Spleen (tissue), 11 donors: ENCODE measurements around the gene ACOXL. TPM values are rescaled to one million over a fixed set of nuclear protein-coding genes. Genes with fewer than 3 reads are reported as not detected.
A peak's percentile ranks its signal among the peaks of the same experiment; 100 is the strongest.

Experiments used
- DNase-seq: peaks from one replicate; pipeline ENCODE4 v3.0.0-alpha.2; 2020
- H3K27ac ChIP-seq, 8 donors: fragments of 200-600 bp; sonication (generic) in 7 of 8; 1 replicate in 4 of 8; 2 replicates in 4 of 8; pipeline versions ENCODE4 v1.5.0 to v1.8.0; 2016 to 2021; ENCODE audit warnings: inconsistent platforms in 4 of 8, mild to moderate bottlenecking in 4 of 8, moderate library complexity in 1 of 8
- H3K27me3 ChIP-seq, 7 donors: fragments of 200-600 bp; sonication (generic) in 6 of 7; replicated peaks in 1 of 7; 1 replicate in 4 of 7; 2 replicates in 3 of 7; pipeline versions ENCODE4 v1.5.0 to v1.8.0; 2016 to 2021; ENCODE audit warnings: inconsistent platforms in 3 of 7, mild to moderate bottlenecking in 1 of 7
- H3K36me3 ChIP-seq, 6 donors: fragments of 200-600 bp; sonication (generic) in 5 of 6; 1 replicate in 4 of 6; 2 replicates in 2 of 6; pipeline versions ENCODE4 v1.5.0 to v1.8.0; 2016 to 2021; ENCODE audit warnings: inconsistent platforms in 2 of 6
- H3K4me1 ChIP-seq, 6 donors: fragments of 200-600 bp; sonication (generic) in 5 of 6; 1 replicate in 3 of 6; 2 replicates in 3 of 6; pipeline versions ENCODE4 v1.5.0 to v1.8.0; 2016 to 2021; ENCODE audit warnings: inconsistent platforms in 3 of 6
- H3K4me3 ChIP-seq, 8 donors: fragments of 200-600 bp; sonication (generic) in 7 of 8; 1 replicate in 4 of 8; 2 replicates in 4 of 8; pipeline versions ENCODE4 v1.5.0 to v1.8.0; 2016 to 2021; ENCODE audit warnings: inconsistent platforms in 4 of 8, mild to moderate bottlenecking in 4 of 8, moderate library complexity in 2 of 8
- H3K9me3 ChIP-seq, 8 donors: fragments of 200-600 bp; sonication (generic) in 7 of 8; 1 replicate in 4 of 8; 2 replicates in 4 of 8; pipeline versions ENCODE4 v1.5.0 to v1.8.0; 2016 to 2021; ENCODE audit warnings: inconsistent platforms in 4 of 8
- POLR2A ChIP-seq, 3 donors: fragments of 450-650 bp; IDR thresholded peaks; one replicate each; pipeline ENCODE4 v1.5.1; 2017; ENCODE audit warnings: antibody characterized with exemption in 3 of 3, mild to moderate bottlenecking in 1 of 3
- POLR2AphosphoS5 ChIP-seq, 3 donors: sonication (generic); formaldehyde crosslinking; IDR thresholded peaks; one replicate each; pipeline ENCODE4 v1.5.1; 2017; ENCODE audit warnings: antibody characterized with exemption in 3 of 3
- WGBS, 5 donors: extraction: QIAGEN DNeasy Blood & Tissue Kit in 3 of 5; methylation state at CpG; one replicate each; pipeline versions ENCODE4 v1.1.5 to v1.1.7; 2013 to 2018; 5-methylcytosine and 5-hydroxymethylcytosine counted together
- intact Hi-C: fragments of 100-400 bp; cut with DNase I; formaldehyde crosslinking; loops from one replicate; pipeline ENCODE4 v1.15.0; 2023; ENCODE audit warnings: low total_unique reads
- polyA plus RNA-seq, 3 donors: library from polyadenylated mRNA; stranded (reverse); fragments of 200-250 nt; gene quantifications; one replicate each; pipeline ENCODE4 v1.2.1, GENCODE V29; 2013
- total RNA-seq, 7 donors: library from RNA; depleted of rRNA in 3 of 7; stranded (reverse); fragments of >200 nt in 3 of 7; fragmentation: NEBNext Ultra II Directional in 4 of 7; extraction: Animal tissue kit (Norgen Biotek cat#: 25700) in 4 of 7; gene quantifications; one replicate each; pipeline versions ENCODE4 v1.1.0 to v1.2.1, GENCODE V29; 2016 to 2021
- TF ChIP-seq, protein P1 (sequence below), 11 experiments: fragments of 200-600 bp in 7 of 11; fragments of 450-650 bp in 4 of 11; sonication (generic) in 4 of 11; IDR thresholded peaks in 8 of 11; conservative IDR thresholded peaks in 3 of 11; 1 replicate in 7 of 11; 2 replicates in 4 of 11; pipeline versions ENCODE4 v1.4.0 to v1.8.0; 2016 to 2021; ENCODE audit warnings: antibody characterized with exemption in 11 of 11, inconsistent platforms in 4 of 11, mild to moderate bottlenecking in 1 of 11
- donor health status: healthy with polysubstance abuse.
- donor health status: DM: no; HTN: no; CAD: no; lungs with moderate emphysema.
- donor health status: DM: no; HTN: no; CAD: no.
- donor health status: Bipolar disorder and iron deficiency.
- donor health status: healthy.
- donor health status: DM: no; HTN: no; CAD: no.
- donor health status: DM: yes; HTN: yes; CAD: no.

ACOXL gene
- total and polyA plus RNA-seq, 10 donors = 0.04 to 1.0 (median 0.66) TPM

DNA sequence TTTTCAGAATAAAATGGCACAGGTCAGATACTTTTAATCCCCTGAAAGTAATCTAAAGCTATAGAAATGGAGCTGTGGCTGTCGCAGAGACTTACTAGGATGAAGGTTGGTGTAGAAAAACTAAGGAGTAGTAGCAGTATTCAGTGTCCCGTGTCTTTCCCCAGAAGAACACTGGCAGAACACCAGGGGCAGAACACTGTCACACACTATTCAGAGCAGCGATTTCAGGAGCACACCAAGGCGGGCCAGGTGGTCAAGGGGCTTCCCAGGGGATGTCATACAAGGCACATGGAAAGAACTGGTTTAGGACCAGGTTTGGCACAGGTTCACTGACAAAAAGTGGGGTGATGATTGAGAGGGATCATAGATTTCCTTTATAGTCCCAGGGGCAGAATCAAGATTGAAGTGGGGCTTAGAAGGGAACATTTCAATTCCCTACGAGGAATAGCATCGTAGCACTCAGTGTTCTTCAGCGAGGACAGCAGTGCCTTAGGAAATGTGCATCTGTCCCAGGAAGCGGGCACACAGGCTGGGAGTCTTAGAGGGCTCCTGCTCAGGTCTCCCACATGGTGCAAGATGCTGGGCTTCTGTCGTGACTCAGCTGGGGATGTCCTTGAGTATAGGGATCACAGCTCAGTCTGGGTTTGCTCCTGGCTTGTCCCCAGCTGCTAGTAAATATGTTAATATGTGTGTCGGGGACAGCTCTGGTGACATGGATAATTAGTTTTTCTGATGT, 410.9 kb downstream of the ACOXL start:
- TF ChIP-seq POLR2A (IDR thresholded peaks at IDR 0.05) (no peak), POLR2AphosphoS5 (IDR thresholded peaks at IDR 0.05) (no peak)
- TF ChIP-seq, protein P1, sequence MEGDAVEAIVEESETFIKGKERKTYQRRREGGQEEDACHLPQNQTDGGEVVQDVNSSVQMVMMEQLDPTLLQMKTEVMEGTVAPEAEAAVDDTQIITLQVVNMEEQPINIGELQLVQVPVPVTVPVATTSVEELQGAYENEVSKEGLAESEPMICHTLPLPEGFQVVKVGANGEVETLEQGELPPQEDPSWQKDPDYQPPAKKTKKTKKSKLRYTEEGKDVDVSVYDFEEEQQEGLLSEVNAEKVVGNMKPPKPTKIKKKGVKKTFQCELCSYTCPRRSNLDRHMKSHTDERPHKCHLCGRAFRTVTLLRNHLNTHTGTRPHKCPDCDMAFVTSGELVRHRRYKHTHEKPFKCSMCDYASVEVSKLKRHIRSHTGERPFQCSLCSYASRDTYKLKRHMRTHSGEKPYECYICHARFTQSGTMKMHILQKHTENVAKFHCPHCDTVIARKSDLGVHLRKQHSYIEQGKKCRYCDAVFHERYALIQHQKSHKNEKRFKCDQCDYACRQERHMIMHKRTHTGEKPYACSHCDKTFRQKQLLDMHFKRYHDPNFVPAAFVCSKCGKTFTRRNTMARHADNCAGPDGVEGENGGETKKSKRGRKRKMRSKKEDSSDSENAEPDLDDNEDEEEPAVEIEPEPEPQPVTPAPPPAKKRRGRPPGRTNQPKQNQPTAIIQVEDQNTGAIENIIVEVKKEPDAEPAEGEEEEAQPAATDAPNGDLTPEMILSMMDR (IDR thresholded peaks at IDR 0.05 in 8 of 11, conservative IDR thresholded peaks at IDR 0.05 in 3 of 11) = no peak
- Histone ChIP-seq H3K27me3 (no peaks in the 10 kb centered on the region), H3K4me3 (no peak overlapping the region), H3K4me1 (peaks cover 0 to 23% (median 0%) of the 10 kb centered on the region in 6 donors), H3K27ac (no peak overlapping the region), H3K9me3 (peaks cover 0 to 3% (median 0%) of the 10 kb centered on the region in 8 donors), H3K36me3 (peaks cover 0 to 62% (median 5%) of the 10 kb centered on the region in 6 donors)
- intact Hi-C loops = no loop called here
- WGBS, 5 donors = 86 to 94% (median 92%) methylated on average over 10 of the region's 10 CpGs
- no peak for DNase-seq

DNA sequence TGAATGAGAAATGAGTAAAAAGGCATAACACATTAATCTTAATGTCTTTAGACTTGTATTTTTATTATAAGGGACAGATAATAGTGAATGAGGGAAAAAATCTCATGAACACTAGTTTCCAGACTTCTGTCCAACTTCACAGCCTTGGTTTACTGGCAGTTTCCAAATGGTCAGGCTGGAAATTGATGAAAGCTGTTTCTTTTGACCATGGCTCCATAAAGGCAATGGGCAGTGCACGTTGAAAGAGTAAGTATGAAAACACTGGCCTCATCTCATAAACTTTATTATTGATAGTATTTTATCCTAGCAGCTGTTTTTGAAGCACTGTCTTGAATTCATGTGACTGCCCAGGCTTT, 411.4 kb downstream of the ACOXL start:
- intact Hi-C loops = no loop called here
- Histone ChIP-seq H3K4me3 (no peak overlapping the region), H3K27me3 (no peaks in the 10 kb centered on the region), H3K36me3 (peaks cover 0 to 57% (median 4%) of the 10 kb centered on the region in 6 donors), H3K9me3 (peaks cover 0 to 3% (median 0%) of the 10 kb centered on the region in 8 donors), H3K27ac (no peak overlapping the region), H3K4me1 (peaks cover 0 to 29% (median 4%) of the 10 kb centered on the region in 6 donors)
- DNase-seq = no peak
- WGBS, 5 donors = 74 to 97% (median 85%) methylated on average over 1 of the region's 1 CpG
- no peak for TF ChIP-seq POLR2A (IDR thresholded peaks at IDR 0.05)
- TF ChIP-seq POLR2AphosphoS5 (IDR thresholded peaks at IDR 0.05) = no peak
- TF ChIP-seq, protein P1 (IDR thresholded peaks at IDR 0.05 in 8 of 11, conservative IDR thresholded peaks at IDR 0.05 in 3 of 11) = no peak

DNA sequence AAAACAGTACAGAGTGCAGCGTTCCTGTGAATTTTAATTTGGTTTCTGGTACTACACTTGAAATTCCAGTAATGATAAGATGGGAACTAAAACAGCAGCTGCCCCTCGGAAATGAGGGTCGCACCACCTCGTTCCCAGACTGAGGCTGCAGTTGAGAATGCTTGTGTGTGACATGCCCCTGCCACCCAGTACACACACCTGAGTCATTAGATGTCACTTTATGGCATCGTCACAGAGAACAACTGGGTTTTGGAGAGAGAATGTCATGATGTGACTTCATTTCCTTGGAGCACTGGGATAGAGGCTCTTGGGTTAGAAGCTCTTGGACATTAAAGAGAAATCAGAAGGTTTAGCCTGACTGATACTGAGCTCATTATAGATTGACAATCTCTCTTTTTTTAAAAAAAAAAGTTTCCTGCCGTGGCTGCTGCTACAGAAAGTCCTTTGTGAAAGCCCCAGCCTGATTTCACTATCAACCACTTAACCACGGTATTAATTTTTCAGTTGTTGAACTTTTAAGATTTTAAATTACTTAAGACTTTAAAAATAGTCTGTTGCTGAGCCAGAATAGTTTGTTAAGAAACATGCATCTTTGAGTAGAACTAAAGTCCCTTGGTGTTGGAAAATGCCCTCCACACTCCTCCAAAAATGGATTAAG, 412.9 kb downstream of the ACOXL start:
- no peak for DNase-seq
- Histone ChIP-seq H3K36me3 (peaks cover 0 to 48% (median under 1%) of the 10 kb centered on the region in 6 donors), H3K27me3 (no peaks in the 10 kb centered on the region), H3K9me3 (peaks cover 0 to 3% (median 0%) of the 10 kb centered on the region in 8 donors), H3K4me1 (peaks cover 0 to 38% (median 10%) of the 10 kb centered on the region in 6 donors), H3K4me3 (no peak overlapping the region), H3K27ac (no peak overlapping the region)
- TF ChIP-seq, protein P1 (IDR thresholded peaks at IDR 0.05 in 8 of 11, conservative IDR thresholded peaks at IDR 0.05 in 3 of 11) = no peak
- TF ChIP-seq POLR2AphosphoS5 (IDR thresholded peaks at IDR 0.05) = peak in 1 of 3 donors; percentile 20
- intact Hi-C loops = no loop called here
- 80 to 85% (median 83%) methylated on average over 7 of the region's 7 CpGs for WGBS, 5 donors

- no peak for TF ChIP-seq POLR2A (IDR thresholded peaks at IDR 0.05)
- TF ChIP-seq POLR2AphosphoS5 (IDR thresholded peaks at IDR 0.05) = no peak
- TF ChIP-seq, protein P1 (IDR thresholded peaks at IDR 0.05 in 8 of 11, conservative IDR thresholded peaks at IDR 0.05 in 3 of 11) = no peak
These were observed 413.6 kb downstream of the ACOXL start for GRCh38 chr2:111145951-111146350.

More at GRCh38 chr2:111145951-111146350, 413.6 kb downstream of the ACOXL start:
- H3K9me3 ChIP-seq = peaks cover 0 to under 1% (median 0%) of the 10 kb centered on the region in 8 donors
- no peak overlapping the region for H3K4me3 ChIP-seq
- peaks cover 0 to 38% (median 10%) of the 10 kb centered on the region in 6 donors for H3K4me1 ChIP-seq
- intact Hi-C loops = no loop called here
- no peaks in the 10 kb centered on the region for H3K27me3 ChIP-seq
- H3K36me3 ChIP-seq = peaks cover 0 to 48% (median 5%) of the 10 kb centered on the region in 6 donors
- 97 to 100% (median 98%) methylated on average over 2 of the region's 2 CpGs for WGBS, 5 donors
- H3K27ac ChIP-seq = no peak overlapping the region
- no peak for DNase-seq
